Skeletal muscle satellite cell (primary cell): Measurements from ENCODE around the gene SFT2D1.
"Not testable (repeated sequence)": the region's sequence is repeated elsewhere in the genome, so short reads cannot be mapped to it uniquely, and the experiment has no call there.

Experiments used
- H3K27me3 ChIP-seq: 2 replicates; pipeline ENCODE4 v1.7.0; 2013; ENCODE audit warnings: low read length; ENCODE audit not compliant: control insufficient read depth, insufficient read depth
- H3K36me3 ChIP-seq: 2 replicates; pipeline ENCODE4 v1.7.0; 2013; ENCODE audit warnings: mild to moderate bottlenecking, control low read depth, low read length; ENCODE audit not compliant: insufficient read depth
- H3K4me1 ChIP-seq: 2 replicates; pipeline ENCODE4 v1.7.0; 2013; ENCODE audit warnings: low read length; ENCODE audit not compliant: control insufficient read depth, insufficient read depth
- H3K4me2 ChIP-seq: 2 replicates; pipeline ENCODE4 v1.7.0; 2013; ENCODE audit warnings: mild to moderate bottlenecking, low read length
- H3K4me3 ChIP-seq: 2 replicates; pipeline ENCODE4 v1.7.0; 2013; ENCODE audit warnings: low read length
- H3K9ac ChIP-seq: 2 replicates; pipeline ENCODE4 v1.7.0; 2013; ENCODE audit warnings: mild to moderate bottlenecking, low read depth, low read length, moderate library complexity
- H3K9me3 ChIP-seq: replicated peaks from 2 replicates; pipeline ENCODE4 v1.7.0; 2013; ENCODE audit warnings: mild to moderate bottlenecking, control low read depth, low read length

The SFT2D1 gene

DNA sequence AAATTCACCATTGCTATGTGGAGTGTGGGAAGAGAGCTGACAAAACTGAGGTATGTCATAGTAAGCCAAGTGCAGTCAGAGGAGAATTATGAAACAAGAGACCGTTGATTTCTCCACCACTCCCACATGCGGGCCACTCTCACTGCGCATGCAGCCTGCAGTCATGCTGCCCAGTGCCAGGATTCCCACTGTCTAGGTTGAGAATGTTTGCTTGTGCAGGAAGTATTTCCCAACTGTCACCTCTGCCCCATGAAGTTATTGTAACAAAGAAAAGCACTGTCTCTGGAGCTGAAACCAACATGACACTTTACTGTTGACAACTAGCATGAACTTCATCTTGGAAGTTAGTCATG lies 18.7 kb upstream of the SFT2D1 start:
- H3K4me3 ChIP-seq: no peak overlapping the region
- H3K4me1 ChIP-seq: peaks cover 22% of the 10 kb centered on the region

DNA sequence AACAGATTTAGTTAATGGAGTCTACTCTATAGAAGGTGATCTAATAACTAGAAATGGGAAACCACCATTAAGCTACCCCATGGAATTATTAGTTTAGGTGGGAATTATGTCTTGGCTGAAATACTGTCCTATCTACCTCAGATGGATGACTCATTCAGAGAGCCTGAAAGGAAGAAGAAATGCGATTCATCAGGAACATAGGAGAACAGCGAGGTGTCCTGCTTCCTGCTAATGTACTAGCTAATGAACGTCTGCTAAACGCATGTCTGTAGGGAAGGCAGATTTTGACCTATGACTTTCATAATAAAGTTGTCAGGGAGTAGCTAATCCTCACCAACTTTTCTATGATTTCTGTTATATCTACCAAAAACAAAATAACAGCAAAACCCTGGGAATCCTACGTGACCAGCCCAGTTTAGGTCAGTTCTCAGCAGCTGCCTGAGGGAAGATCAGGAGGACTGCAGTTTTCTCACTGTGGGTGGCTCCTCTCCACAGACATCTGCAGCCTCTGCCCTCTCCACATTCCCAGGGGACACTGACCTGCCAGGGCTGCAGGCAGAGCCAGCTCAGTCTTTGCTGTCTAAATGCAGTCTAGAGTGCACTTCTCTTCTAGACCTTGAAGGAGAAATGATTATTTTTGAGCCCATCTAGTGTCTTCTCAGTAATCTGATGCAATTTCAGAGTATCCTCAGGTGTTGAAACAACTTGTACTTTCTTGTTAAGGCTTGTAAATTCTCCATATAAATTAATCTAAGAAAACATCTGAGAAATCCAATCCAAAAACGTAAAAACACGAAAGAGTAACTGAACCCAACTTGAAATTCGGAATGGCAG lies 18.1 kb upstream of the SFT2D1 start:
- Histone ChIP-seq H3K9me3 (no peaks in the 10 kb centered on the region), H3K36me3 (peaks cover 7% of the 10 kb centered on the region), H3K27me3 (peaks cover 19% of the 10 kb centered on the region), H3K4me2 (no peak overlapping the region), H3K9ac (no peak overlapping the region), H3K4me3 (no peak overlapping the region), H3K4me1 (peaks cover 18% of the 10 kb centered on the region)

More for the DNA sequence above, 18.7 kb upstream of the SFT2D1 start:
- peaks cover 17% of the 10 kb centered on the region for H3K27me3 ChIP-seq
- peaks cover 7% of the 10 kb centered on the region for H3K36me3 ChIP-seq
- H3K9me3 ChIP-seq: no peaks in the 10 kb centered on the region
- H3K9ac ChIP-seq: no peak overlapping the region
- no peak overlapping the region for H3K4me2 ChIP-seq

DNA sequence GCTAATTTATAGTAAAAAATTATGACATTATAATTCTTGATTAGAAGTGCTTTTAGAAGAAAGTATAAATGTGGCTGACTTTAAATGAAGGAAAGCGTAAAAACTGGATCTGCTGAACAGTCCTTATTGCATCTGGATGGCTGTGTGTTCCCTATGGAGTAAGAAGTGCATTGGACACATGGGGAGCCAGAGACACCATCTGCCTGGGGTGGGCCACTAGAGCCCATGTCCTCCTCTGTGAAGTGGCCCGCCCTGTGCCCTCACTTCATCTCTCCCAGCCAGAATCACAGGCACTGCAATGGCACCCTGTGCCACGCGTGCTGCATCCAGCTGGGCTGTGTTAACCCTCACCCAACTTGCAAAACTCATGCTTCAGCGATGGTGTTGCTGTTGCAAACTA lies 13.2 kb upstream of the SFT2D1 start:
- peaks cover 46% of the 10 kb centered on the region for H3K27me3 ChIP-seq
- no peak overlapping the region for H3K4me2 ChIP-seq
- no peaks in the 10 kb centered on the region for H3K9me3 ChIP-seq
- peaks cover 2% of the 10 kb centered on the region for H3K4me1 ChIP-seq
- H3K36me3 ChIP-seq: no peaks in the 10 kb centered on the region
- H3K9ac ChIP-seq: no peak overlapping the region
- no peak overlapping the region for H3K4me3 ChIP-seq

DNA sequence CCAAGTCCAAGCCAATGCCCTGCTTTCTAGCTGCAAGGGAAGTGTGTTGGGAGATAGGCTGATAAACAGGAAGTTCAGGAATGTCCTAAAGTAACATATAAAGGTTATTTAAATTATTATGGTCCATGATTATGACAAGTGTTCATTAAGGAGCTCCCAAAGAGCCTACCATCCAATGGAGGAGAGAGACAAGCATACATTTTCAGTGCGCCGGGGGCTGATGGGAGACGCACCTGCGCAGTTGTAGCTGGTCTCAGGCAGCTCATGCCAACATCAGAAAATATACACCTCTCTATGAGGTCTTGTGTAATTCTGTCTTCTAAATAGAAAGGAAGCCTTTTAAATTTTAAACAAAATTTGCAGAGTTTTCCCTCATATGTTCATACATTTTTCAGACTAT lies 12.6 kb upstream of the SFT2D1 start:
- Histone ChIP-seq H3K9me3 (no peaks in the 10 kb centered on the region), H3K27me3 (peaks cover 46% of the 10 kb centered on the region), H3K36me3 (no peaks in the 10 kb centered on the region), H3K4me2 (no peak overlapping the region), H3K4me3 (no peak overlapping the region), H3K4me1 (no peaks in the 10 kb centered on the region), H3K9ac (no peak overlapping the region)

DNA sequence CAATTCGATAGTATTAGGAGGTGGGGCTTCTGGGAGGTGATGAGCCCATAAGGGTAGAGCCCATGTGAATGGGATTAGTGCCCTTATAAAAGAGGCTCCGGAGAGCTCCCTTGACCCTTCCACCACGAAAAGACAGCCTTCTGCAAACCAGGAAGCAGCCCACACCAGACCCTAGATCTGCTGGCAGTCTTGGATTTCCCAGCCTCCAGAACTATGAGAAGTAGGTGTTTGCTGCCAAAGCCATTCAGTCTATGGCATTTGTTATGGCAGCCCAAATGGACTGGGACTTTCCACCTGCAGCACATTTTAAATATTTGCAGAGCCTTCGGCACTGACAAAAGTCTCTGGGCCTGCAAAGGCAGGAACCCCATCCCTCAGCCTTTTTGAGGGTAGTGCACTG lies 11.8 kb upstream of the SFT2D1 start:
- no peak overlapping the region for H3K4me3 ChIP-seq
- no peaks in the 10 kb centered on the region for H3K4me1 ChIP-seq
- no peaks in the 10 kb centered on the region for H3K36me3 ChIP-seq
- no peak overlapping the region for H3K4me2 ChIP-seq
- H3K9ac ChIP-seq: no peak overlapping the region
- H3K27me3 ChIP-seq: peaks cover 46% of the 10 kb centered on the region
- no peaks in the 10 kb centered on the region for H3K9me3 ChIP-seq

DNA sequence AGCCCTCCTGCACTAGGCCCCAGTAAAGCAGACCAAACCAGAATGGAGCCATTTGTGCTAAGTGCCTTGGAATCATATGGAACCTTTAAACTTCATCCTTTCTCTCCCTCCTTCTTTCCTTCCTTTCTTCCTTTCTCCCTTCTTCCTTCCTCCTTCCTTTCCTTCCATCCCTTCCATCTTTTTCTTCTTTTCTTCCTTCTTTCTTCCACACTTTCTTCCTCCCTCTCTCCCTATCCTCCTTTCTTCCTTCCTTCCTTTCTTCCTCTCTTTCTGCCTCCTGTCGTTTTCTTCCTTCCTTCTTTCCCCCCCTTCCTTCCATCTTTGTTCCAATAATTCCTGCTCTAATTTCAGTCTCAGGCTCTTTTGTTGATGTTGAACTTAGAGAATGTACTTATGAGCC lies 11.2 kb upstream of the SFT2D1 start:
- H3K9ac ChIP-seq: no peak overlapping the region
- no peaks in the 10 kb centered on the region for H3K36me3 ChIP-seq
- H3K4me2 ChIP-seq: no peak overlapping the region
- no peak overlapping the region for H3K4me3 ChIP-seq
- H3K9me3 ChIP-seq: no peaks in the 10 kb centered on the region
- H3K4me1 ChIP-seq: no peaks in the 10 kb centered on the region
- H3K27me3 ChIP-seq: peaks cover 44% of the 10 kb centered on the region

DNA sequence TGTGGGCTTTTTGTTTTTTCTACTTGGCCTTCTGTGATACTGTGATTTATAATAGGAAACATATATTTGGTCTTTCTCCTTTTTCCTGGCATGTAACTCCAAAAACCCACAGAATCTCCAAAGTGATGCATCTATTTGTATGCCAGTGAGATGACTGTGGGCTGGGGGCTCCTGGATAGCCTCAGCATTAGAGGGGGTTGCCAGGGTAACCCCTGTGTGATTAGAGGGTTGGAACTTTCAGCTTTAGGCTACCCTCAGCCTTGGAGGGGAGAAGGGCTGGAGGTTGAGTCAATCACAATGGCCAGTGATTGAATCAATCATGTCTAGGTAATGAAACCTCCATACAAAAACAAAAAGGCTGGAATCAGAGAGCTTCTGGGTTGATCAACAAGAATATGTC lies 10.6 kb upstream of the SFT2D1 start:
- Histone ChIP-seq H3K9ac (no peak overlapping the region), H3K9me3 (no peaks in the 10 kb centered on the region), H3K36me3 (no peaks in the 10 kb centered on the region), H3K4me1 (no peaks in the 10 kb centered on the region), H3K4me2 (no peak overlapping the region), H3K4me3 (no peak overlapping the region), H3K27me3 (peaks cover 42% of the 10 kb centered on the region)

DNA sequence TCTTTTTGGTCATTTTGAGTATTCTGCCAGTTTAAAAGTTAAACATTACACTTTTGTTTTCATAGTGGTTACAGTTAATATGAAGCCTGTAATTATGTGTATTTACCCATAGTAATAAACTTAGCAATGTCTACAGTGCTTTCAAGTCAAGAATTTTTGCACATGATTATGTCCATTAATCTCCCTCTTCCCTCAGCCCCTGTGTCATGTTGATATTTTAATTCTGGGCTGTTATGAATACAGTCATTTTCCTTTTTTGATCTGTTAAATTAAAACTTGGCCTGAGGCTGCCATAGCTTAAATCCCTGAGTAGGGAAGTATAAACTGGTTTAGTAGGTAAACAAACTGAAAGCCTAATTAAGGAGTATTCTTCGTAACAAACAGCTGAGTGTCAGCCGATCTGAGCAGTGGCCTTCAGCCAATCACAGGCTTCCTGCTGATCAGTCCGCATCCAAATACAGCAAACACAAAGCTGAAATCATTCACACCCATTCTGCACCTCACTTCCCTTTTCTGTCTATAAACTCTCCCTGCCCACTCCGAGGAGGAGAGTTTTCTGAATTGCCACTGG lies 9.5 kb upstream of the SFT2D1 start:
- Histone ChIP-seq H3K36me3 (no peaks in the 10 kb centered on the region), H3K9ac (no peak overlapping the region), H3K4me1 (no peaks in the 10 kb centered on the region), H3K9me3 (no peaks in the 10 kb centered on the region), H3K4me3 (no peak overlapping the region), H3K27me3 (peaks cover 39% of the 10 kb centered on the region), H3K4me2 (no peak overlapping the region)

DNA sequence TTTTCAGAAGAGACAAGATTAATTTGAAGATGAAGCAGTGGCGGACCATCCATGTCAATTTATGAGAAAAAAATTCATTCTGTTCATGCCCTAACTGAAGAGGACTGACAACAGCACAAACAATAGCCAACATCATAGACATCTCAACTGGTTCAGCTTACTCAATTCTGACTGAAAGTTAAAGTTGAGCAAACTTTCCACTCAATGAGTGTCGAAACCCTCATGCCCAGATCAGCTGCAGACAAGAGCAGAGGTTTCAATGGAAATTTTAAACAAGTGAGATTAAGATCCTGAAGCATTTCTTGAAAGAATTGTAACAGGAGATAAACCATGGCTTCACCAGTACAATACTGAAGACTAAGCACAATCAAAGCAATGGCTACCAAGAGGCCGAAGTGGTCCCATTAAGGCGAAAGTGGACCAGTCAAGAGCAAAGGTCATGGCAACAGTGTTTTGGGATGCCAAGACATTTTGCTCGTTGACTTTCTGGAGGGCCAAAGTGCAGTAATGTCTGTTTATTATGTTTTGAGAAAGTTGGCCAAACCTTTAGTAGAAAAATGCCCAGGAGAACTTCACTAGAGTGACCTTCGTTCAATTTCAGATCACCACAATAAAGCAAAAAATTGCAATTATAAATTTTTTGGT lies 6.1 kb upstream of the SFT2D1 start:
- Histone ChIP-seq H3K4me1 (no peaks in the 10 kb centered on the region), H3K4me2 (no peak overlapping the region), H3K36me3 (no peaks in the 10 kb centered on the region), H3K4me3 (no peak overlapping the region), H3K9ac (no peak overlapping the region), H3K27me3 (peaks cover 22% of the 10 kb centered on the region), H3K9me3 (no peaks in the 10 kb centered on the region)

DNA sequence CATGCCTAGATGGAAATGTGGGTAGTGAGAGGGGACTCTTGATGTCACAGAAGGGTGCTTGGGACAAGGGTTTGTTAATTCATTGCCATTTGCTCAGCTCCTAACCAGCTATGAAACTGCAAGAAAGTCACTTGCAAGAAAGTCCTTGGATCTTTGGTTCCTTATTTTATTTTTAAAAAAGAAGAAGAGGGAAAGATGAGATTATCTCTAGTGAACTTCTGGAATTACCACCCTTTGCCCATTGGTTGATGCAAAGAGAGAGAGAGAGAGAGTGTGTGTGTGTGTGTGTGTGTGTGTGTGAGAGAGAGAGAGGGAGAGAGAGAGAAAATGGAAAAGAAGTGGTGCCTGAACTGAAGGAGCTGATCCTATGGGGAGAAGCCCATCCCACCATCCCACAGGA lies 4.6 kb upstream of the SFT2D1 start:
- Histone ChIP-seq H3K36me3 (no peaks in the 10 kb centered on the region), H3K9ac (no peak overlapping the region), H3K4me2 (no peak overlapping the region), H3K4me1 (peaks cover 6% of the 10 kb centered on the region), H3K4me3 (no peak overlapping the region), H3K27me3 (peaks cover 10% of the 10 kb centered on the region), H3K9me3 (no peaks in the 10 kb centered on the region)

DNA sequence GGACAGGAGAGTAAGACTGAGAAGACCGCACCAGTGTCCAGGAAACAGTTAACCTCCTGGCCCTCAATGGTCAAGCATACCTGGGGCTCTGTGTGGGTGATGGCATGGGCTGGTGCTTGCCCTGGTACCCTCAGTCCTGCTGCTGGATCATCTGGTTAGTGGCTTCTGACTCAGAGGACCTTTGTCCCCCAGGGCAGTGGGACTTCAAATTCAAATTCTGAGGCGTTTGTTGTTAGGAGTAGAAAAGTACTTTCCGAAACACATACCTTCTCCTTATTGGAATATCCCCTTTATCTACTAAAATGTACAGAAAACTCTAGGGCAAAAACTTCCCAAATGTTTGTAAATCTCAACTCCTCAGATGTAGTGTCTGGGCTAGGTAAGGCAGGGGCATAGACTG lies 4.1 kb upstream of the SFT2D1 start:
- Histone ChIP-seq H3K9me3 (no peaks in the 10 kb centered on the region), H3K27me3 (peaks cover 7% of the 10 kb centered on the region), H3K4me3 (no peak overlapping the region), H3K9ac (no peak overlapping the region), H3K4me1 (peaks cover 6% of the 10 kb centered on the region), H3K4me2 (no peak overlapping the region), H3K36me3 (no peaks in the 10 kb centered on the region)

DNA sequence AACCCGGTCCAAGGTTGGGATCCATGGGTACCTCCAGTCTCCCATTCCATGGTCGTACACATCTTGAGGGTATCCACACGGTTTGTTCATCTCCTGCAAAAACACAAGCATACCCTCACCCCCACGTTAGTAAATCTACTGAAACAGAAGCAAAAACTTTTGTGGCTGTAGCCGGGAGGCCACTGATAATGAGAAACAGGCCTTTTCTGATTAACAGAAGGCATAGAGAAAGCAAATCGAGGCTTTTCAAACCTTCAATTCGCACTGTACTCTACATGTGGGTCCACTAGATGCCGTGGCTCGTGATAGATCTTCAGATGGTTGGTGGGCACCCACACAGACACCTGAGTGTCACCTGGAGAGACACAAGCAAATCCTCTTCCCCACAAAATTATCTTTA lies 3.3 kb upstream of the SFT2D1 start:
- H3K27me3 ChIP-seq, H3K36me3 ChIP-seq, H3K4me3 ChIP-seq, H3K9me3 ChIP-seq, H3K9ac ChIP-seq, H3K4me1 ChIP-seq, H3K4me2 ChIP-seq: not testable (repeated sequence)
